Parathyroid adenoma (tissue), 2 donors: ENCODE data around the gene DNAJA4.

Experiments used
- H2AFZ ChIP-seq: fragments of 300-600 bp; sonication (generic); one replicate; pipeline ENCODE4 v1.7.0; 2017; ENCODE audit warnings: antibody characterized with exemption, mild to moderate bottlenecking
- H3K27ac ChIP-seq: fragments of 300-600 bp; sonication (generic); one replicate; pipeline ENCODE4 v1.7.0; 2017
- H3K27me3 ChIP-seq: fragments of 300-600 bp; sonication (generic); one replicate; pipeline ENCODE4 v1.7.0; 2017; ENCODE audit warnings: low read length; ENCODE audit not compliant: control insufficient read depth, insufficient read depth
- H3K36me3 ChIP-seq: fragments of 300-600 bp; sonication (generic); one replicate; pipeline ENCODE4 v1.7.0; 2017; ENCODE audit warnings: low read length; ENCODE audit not compliant: control insufficient read depth, insufficient read depth
- H3K4me1 ChIP-seq: fragments of 300-600 bp; sonication (generic); one replicate; pipeline ENCODE4 v1.7.0; 2017; ENCODE audit warnings: control low read depth
- H3K4me2 ChIP-seq: fragments of 300-600 bp; sonication (generic); one replicate; pipeline ENCODE4 v1.7.0; 2017; ENCODE audit warnings: low read length
- H3K4me3 ChIP-seq: fragments of 300-600 bp; sonication (generic); one replicate; pipeline ENCODE4 v1.7.0; 2017; ENCODE audit warnings: low read depth, low read length
- H3K79me2 ChIP-seq: fragments of 300-600 bp; sonication (generic); one replicate; pipeline ENCODE4 v1.7.0; 2017; ENCODE audit warnings: control low read depth
- H3K9ac ChIP-seq: fragments of 300-600 bp; sonication (generic); one replicate; pipeline ENCODE4 v1.7.0; 2017; ENCODE audit warnings: mild to moderate bottlenecking
- H3K9me3 ChIP-seq: fragments of 300-600 bp; sonication (generic); one replicate; pipeline ENCODE4 v1.7.0; 2017; ENCODE audit warnings: low read length; ENCODE audit not compliant: control insufficient read depth
- CTCF ChIP-seq: fragments of 300-600 bp; sonication (generic); IDR thresholded peaks from one replicate; pipeline ENCODE4 v1.7.0; 2017; ENCODE audit warnings: antibody characterized with exemption, mild to moderate bottlenecking
- donor health status: primary hyperparathyroidism.

Gene DNAJA4

GRCh38 chr15:78223396-78224022 lies 40.9 kb upstream of the DNAJA4 start:
- no peak overlapping the region for H3K4me3 ChIP-seq
- no peaks in the 10 kb centered on the region for H3K27me3 ChIP-seq
- H3K27ac ChIP-seq: no peak overlapping the region
- H3K4me2 ChIP-seq: no peak overlapping the region
- TF ChIP-seq CTCF: no peak
- no peak overlapping the region for H2AFZ ChIP-seq
- no peaks in the 10 kb centered on the region for H3K79me2 ChIP-seq
- no peak overlapping the region for H3K9ac ChIP-seq
- H3K36me3 ChIP-seq: no peaks in the 10 kb centered on the region
- H3K9me3 ChIP-seq: no peaks in the 10 kb centered on the region
- H3K4me1 ChIP-seq: no peaks in the 10 kb centered on the region

GRCh38 chr15:78224023-78224411 lies 40.3 kb upstream of the DNAJA4 start:
- TF ChIP-seq CTCF: no peak
- Histone ChIP-seq H3K79me2 (no peaks in the 10 kb centered on the region), H3K4me2 (no peak overlapping the region), H3K27me3 (no peaks in the 10 kb centered on the region), H3K27ac (no peak overlapping the region), H3K9ac (no peak overlapping the region), H3K4me1 (no peaks in the 10 kb centered on the region), H3K36me3 (no peaks in the 10 kb centered on the region), H3K4me3 (no peak overlapping the region), H3K9me3 (no peaks in the 10 kb centered on the region), H2AFZ (no peak overlapping the region)

- H3K27ac ChIP-seq: no peak overlapping the region
- no peak overlapping the region for H2AFZ ChIP-seq
- no peaks in the 10 kb centered on the region for H3K36me3 ChIP-seq
- TF ChIP-seq CTCF: no peak
- no peaks in the 10 kb centered on the region for H3K79me2 ChIP-seq
- no peaks in the 10 kb centered on the region for H3K27me3 ChIP-seq
- H3K9ac ChIP-seq: no peak overlapping the region
- no peaks in the 10 kb centered on the region for H3K9me3 ChIP-seq
- H3K4me3 ChIP-seq: no peak overlapping the region
- H3K4me1 ChIP-seq: no peaks in the 10 kb centered on the region
- no peak overlapping the region for H3K4me2 ChIP-seq
Observed at GRCh38 chr15:78225783-78226541, 38.4 kb upstream of the DNAJA4 start.

GRCh38 chr15:78228356-78228996 lies 35.9 kb upstream of the DNAJA4 start:
- no peaks in the 10 kb centered on the region for H3K79me2 ChIP-seq
- no peaks in the 10 kb centered on the region for H3K27me3 ChIP-seq
- no peak overlapping the region for H2AFZ ChIP-seq
- H3K36me3 ChIP-seq: no peaks in the 10 kb centered on the region
- no peak overlapping the region for H3K27ac ChIP-seq
- H3K4me3 ChIP-seq: no peak overlapping the region
- H3K9ac ChIP-seq: no peak overlapping the region
- no peak for TF ChIP-seq CTCF
- H3K4me2 ChIP-seq: no peak overlapping the region
- no peaks in the 10 kb centered on the region for H3K9me3 ChIP-seq
- no peaks in the 10 kb centered on the region for H3K4me1 ChIP-seq
